Peyer's patch (tissue), 4 donors: ENCODE results near the gene RIGI. TPM values are rescaled to one million over a fixed set of nuclear protein-coding genes. Genes with fewer than 3 reads are reported as not detected.
A peak's percentile ranks its signal among the peaks of the same experiment; 100 is the strongest.
"Not testable (repeated sequence)": the region's sequence is repeated elsewhere in the genome, so short reads cannot be mapped to it uniquely, and the experiment has no call there.

Source experiments
- DNase-seq, 3 donors: peaks; one replicate each; pipeline ENCODE4 v3.0.0-alpha.2; 2017 to 2019
- H3K27ac ChIP-seq, 4 donors: fragments of 200-600 bp; sonication (generic); one replicate each; pipeline ENCODE4 v1.5.1; 2016 to 2019
- H3K27me3 ChIP-seq, 2 donors: fragments of 200-600 bp; sonication (generic); one replicate each; pipeline ENCODE4 v1.5.1; 2019
- H3K36me3 ChIP-seq, 3 donors: fragments of 200-600 bp; sonication (generic); one replicate each; pipeline ENCODE4 v1.5.1; 2016 to 2019
- H3K4me1 ChIP-seq, 4 donors: fragments of 200-600 bp; sonication (generic); one replicate each; pipeline ENCODE4 v1.5.1; 2016 to 2019
- H3K4me3 ChIP-seq, 4 donors: fragments of 200-600 bp; sonication (generic); 1 replicate in 3 of 4; 2 replicates in 1 of 4; pipeline ENCODE4 v1.5.1; 2016 to 2019; ENCODE audit warnings: mild to moderate bottlenecking in 1 of 4
- H3K9me3 ChIP-seq, 4 donors: fragments of 200-600 bp; sonication (generic); one replicate each; pipeline ENCODE4 v1.5.1; 2016 to 2019; ENCODE audit warnings: mild to moderate bottlenecking in 1 of 4
- POLR2A ChIP-seq, 2 donors: fragments of 450-650 bp; IDR thresholded peaks; one replicate each; pipeline ENCODE4 v1.5.1; 2017; ENCODE audit warnings: antibody characterized with exemption in 2 of 2, mild to moderate bottlenecking in 2 of 2, moderate library complexity in 2 of 2
- total RNA-seq, 4 donors: library from RNA; depleted of rRNA; stranded (reverse); fragments of >200 nt; gene quantifications; one replicate each; pipeline ENCODE4 v1.1.0, GENCODE V29; 2016
- TF ChIP-seq, protein P1 (sequence below), 6 experiments: fragments of 450-650 bp in 4 of 6; fragments of 200-600 bp in 2 of 6; sonication (generic) in 1 of 6; IDR thresholded peaks; one replicate each; pipeline ENCODE4 v1.5.1; 2017 to 2019; ENCODE audit warnings: antibody characterized with exemption in 6 of 6, mild to moderate bottlenecking in 3 of 6, moderate library complexity in 1 of 6

Gene RIGI
- total RNA-seq, 4 donors from 2014 or later = 15.3 to 21.5 (median 17.7) TPM

DNA sequence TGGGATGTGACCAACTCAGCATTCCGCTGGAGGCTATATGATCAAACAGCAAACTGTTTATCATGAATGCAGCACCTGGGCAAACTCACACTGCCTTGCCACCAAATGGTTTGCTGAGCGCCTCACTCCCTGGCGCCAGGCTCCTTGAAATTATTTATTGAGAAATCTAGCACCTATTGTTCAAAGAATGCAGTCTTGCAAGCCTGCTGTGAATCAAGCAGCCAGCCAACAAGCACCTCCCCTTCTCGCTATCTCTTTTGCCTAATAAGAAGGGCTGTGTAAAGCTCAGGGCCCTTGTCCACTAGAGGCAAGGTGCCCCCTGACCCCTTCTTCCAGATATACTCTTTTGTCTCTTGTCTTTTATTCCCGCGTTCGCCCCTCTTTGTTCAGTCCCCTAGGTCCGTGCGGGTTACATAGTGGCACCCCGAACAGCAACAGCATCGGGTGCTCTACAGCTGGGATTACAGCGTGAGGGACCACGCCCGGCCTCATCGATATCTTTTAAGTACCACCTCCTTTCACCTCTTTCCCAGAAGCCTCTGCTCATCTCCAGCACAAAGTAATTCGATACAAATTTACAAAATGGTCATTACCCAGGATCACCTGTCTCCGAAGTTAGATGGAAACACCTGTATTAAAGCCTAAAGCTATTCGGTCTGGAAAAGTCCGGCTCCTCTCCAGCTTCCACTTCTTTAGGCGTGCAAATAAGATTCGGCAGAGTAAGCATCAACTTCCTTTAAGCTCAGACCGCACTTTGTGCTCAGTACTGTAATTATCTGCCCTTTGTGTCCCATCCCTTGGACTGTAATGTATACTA, 896 bp downstream of the RIGI start:
- H3K36me3 ChIP-seq = no peaks in the 10 kb centered on the region
- no peaks in the 10 kb centered on the region for H3K9me3 ChIP-seq
- peak overlapping the region; percentile 83 to 94 (median 90) for H3K27ac ChIP-seq
- peak overlapping the region; percentile 69 to 90 (median 82) for H3K4me3 ChIP-seq
- H3K27me3 ChIP-seq = no peaks in the 10 kb centered on the region
- no peak for DNase-seq
- peaks cover 0 to 32% (median 2%) of the 10 kb centered on the region in 4 donors for H3K4me1 ChIP-seq
- TF ChIP-seq, protein P1, sequence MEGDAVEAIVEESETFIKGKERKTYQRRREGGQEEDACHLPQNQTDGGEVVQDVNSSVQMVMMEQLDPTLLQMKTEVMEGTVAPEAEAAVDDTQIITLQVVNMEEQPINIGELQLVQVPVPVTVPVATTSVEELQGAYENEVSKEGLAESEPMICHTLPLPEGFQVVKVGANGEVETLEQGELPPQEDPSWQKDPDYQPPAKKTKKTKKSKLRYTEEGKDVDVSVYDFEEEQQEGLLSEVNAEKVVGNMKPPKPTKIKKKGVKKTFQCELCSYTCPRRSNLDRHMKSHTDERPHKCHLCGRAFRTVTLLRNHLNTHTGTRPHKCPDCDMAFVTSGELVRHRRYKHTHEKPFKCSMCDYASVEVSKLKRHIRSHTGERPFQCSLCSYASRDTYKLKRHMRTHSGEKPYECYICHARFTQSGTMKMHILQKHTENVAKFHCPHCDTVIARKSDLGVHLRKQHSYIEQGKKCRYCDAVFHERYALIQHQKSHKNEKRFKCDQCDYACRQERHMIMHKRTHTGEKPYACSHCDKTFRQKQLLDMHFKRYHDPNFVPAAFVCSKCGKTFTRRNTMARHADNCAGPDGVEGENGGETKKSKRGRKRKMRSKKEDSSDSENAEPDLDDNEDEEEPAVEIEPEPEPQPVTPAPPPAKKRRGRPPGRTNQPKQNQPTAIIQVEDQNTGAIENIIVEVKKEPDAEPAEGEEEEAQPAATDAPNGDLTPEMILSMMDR (IDR thresholded peaks at IDR 0.05) = no peak
- no peak for TF ChIP-seq POLR2A (IDR thresholded peaks at IDR 0.05)

GRCh38 chr9:32524558-32524891, 1.5 kb downstream of the RIGI start:
- not testable (repeated sequence) for H3K27me3 ChIP-seq, H3K9me3 ChIP-seq, H3K36me3 ChIP-seq, DNase-seq
- H3K4me3 ChIP-seq = peak overlapping the region in 2 of 4 donors; percentile 81 to 90
- peak overlapping the region in 2 of 4 donors; percentile 93 to 94 for H3K27ac ChIP-seq
- peaks cover 0 to 32% (median 2%) of the 10 kb centered on the region in 4 donors for H3K4me1 ChIP-seq

DNA sequence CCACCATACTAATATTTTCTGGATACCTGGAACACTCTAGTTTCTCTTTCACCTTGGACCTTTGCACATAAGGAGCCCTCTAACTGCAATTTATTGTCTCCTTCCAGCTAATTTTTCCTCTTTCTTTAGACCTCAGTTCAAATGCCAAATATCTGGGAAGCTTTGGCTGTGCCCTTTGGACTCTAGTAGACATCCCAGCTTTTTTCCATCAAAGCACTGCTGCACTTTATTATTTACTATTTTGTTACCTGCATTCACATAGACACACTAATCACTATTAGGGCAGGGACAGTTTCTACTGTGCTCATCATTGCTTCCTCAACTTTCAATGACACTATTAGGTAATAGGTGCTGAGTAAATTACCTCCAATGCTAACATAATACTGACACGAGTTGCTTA, 2.1 kb downstream of the RIGI start:
- H3K4me1 ChIP-seq = peaks cover 0 to 32% (median 2%) of the 10 kb centered on the region in 4 donors
- H3K4me3 ChIP-seq = peak overlapping the region in 1 of 4 donors; percentile 90
- no peak for DNase-seq
- H3K27me3 ChIP-seq = no peaks in the 10 kb centered on the region
- TF ChIP-seq, protein P1 (IDR thresholded peaks at IDR 0.05) = no peak
- no peak for TF ChIP-seq POLR2A (IDR thresholded peaks at IDR 0.05)
- H3K36me3 ChIP-seq = no peaks in the 10 kb centered on the region
- H3K9me3 ChIP-seq = no peaks in the 10 kb centered on the region
- no peak overlapping the region for H3K27ac ChIP-seq

GRCh38 chr9:32518276-32518675, 7.7 kb downstream of the RIGI start:
- Histone ChIP-seq H3K4me3 (no peak overlapping the region), H3K4me1 (peaks cover 0 to 7% (median 0%) of the 10 kb centered on the region in 4 donors), H3K36me3 (no peaks in the 10 kb centered on the region), H3K9me3 (no peaks in the 10 kb centered on the region), H3K27ac (no peak overlapping the region), H3K27me3 (no peaks in the 10 kb centered on the region)
- TF ChIP-seq, protein P1 (IDR thresholded peaks at IDR 0.05) = no peak
- TF ChIP-seq POLR2A (IDR thresholded peaks at IDR 0.05) = no peak
- DNase-seq = no peak

GRCh38 chr9:32516241-32516640, 9.8 kb downstream of the RIGI start:
- Histone ChIP-seq H3K9me3 (no peaks in the 10 kb centered on the region), H3K36me3 (no peaks in the 10 kb centered on the region), H3K27me3 (no peaks in the 10 kb centered on the region), H3K27ac (no peak overlapping the region), H3K4me3 (no peak overlapping the region), H3K4me1 (no peaks in the 10 kb centered on the region)
- DNase-seq = no peak
- TF ChIP-seq, protein P1 (IDR thresholded peaks at IDR 0.05) = no peak
- no peak for TF ChIP-seq POLR2A (IDR thresholded peaks at IDR 0.05)

- Histone ChIP-seq H3K27ac (no peak overlapping the region), H3K36me3 (peaks cover 0 to 5% (median 0%) of the 10 kb centered on the region in 3 donors), H3K9me3 (no peaks in the 10 kb centered on the region), H3K4me3 (no peak overlapping the region), H3K4me1 (no peaks in the 10 kb centered on the region), H3K27me3 (no peaks in the 10 kb centered on the region)
- TF ChIP-seq, protein P1 (IDR thresholded peaks at IDR 0.05) = no peak
- no peak for TF ChIP-seq POLR2A (IDR thresholded peaks at IDR 0.05)
- no peak for DNase-seq
Observed at GRCh38 chr9:32508728-32509127, 17.3 kb downstream of the RIGI start.
